ENCODE data around the gene CDK6. TPM values are rescaled to one million over a fixed set of nuclear protein-coding genes. Genes with fewer than 3 reads are reported as not detected.
"Not testable (repeated sequence)": the region's sequence is repeated elsewhere in the genome, so short reads cannot be mapped to it uniquely, and the experiment has no call there.

CDK6 gene
- total RNA-seq, 4 donors from 2014 or later = 58.1 to 79.1 (median 68.3) TPM

DNA sequence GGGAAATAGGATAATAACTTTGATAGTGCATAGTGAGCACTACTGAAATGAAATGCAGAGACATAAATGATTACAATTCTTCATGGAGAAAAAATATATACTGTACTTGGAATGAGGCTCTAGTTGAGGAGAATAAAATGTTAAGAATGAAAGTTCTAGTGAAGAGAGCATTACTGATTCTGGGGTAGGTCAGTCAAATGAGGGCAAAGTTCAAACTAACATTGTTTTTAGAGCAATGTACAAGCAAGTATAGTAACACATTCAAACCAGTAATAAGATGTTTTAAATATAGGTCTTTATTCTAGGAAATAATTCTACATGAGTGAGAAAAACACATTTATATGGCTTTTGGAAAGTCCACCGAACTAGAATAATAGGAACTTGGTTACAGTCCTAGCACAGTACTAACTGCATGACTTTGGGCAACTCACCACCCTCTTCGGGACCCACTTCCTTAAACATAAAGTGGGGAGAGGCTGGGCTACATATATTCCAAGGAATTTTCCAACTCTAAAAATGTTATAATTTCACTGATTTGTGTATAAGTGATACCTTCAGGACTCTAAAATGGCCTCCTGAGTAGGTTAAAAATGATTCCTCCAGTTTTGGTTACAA lies 86.4 kb downstream of the CDK6 start:
- H3K27me3 ChIP-seq = no peaks in the 10 kb centered on the region
- H3K4me1 ChIP-seq = peaks cover 13% of the 10 kb centered on the region
- H3K9me3 ChIP-seq = no peaks in the 10 kb centered on the region
- TF ChIP-seq POLR2AphosphoS5 (IDR thresholded peaks at IDR 0.05) (no peak), EP300 (IDR thresholded peaks at IDR 0.05) (no peak), POLR2A (IDR thresholded peaks at IDR 0.05) (no peak)
- TF ChIP-seq, protein P1, sequence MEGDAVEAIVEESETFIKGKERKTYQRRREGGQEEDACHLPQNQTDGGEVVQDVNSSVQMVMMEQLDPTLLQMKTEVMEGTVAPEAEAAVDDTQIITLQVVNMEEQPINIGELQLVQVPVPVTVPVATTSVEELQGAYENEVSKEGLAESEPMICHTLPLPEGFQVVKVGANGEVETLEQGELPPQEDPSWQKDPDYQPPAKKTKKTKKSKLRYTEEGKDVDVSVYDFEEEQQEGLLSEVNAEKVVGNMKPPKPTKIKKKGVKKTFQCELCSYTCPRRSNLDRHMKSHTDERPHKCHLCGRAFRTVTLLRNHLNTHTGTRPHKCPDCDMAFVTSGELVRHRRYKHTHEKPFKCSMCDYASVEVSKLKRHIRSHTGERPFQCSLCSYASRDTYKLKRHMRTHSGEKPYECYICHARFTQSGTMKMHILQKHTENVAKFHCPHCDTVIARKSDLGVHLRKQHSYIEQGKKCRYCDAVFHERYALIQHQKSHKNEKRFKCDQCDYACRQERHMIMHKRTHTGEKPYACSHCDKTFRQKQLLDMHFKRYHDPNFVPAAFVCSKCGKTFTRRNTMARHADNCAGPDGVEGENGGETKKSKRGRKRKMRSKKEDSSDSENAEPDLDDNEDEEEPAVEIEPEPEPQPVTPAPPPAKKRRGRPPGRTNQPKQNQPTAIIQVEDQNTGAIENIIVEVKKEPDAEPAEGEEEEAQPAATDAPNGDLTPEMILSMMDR (IDR thresholded peaks at IDR 0.05) = no peak
- H3K36me3 ChIP-seq = no peaks in the 10 kb centered on the region
- H3K27ac ChIP-seq = no peak overlapping the region
- WGBS = 80% methylated on average over 2 of the region's 2 CpGs
- H3K4me3 ChIP-seq = no peak overlapping the region
- no peak for DNase-seq (ENCODE audit: low spot score in 2 of 2)

DNA sequence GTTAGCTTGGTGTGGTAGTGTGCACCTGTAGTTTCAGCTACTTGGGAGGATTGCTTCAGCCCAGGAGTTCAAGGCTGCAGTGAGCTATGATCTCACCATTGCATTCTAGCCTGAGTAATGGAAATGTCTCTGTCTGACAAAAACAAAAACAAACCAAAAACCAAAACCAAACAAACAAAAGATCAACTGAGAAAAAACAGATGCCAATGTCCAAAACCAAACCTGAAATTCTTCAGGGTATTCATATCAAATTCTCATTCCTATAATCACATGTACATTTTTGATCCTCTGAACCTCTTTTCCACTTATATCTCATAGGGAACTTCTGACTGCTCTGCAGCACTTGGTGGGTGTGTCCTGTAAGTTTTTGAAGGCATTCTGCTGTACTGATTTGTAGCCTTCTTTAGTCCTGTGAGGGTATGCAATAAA lies 87.0 kb downstream of the CDK6 start:
- Histone ChIP-seq H3K36me3 (no peaks in the 10 kb centered on the region), H3K4me1 (peaks cover 9% of the 10 kb centered on the region), H3K9me3 (no peaks in the 10 kb centered on the region), H3K27me3 (no peaks in the 10 kb centered on the region), H3K4me3 (no peak overlapping the region), H3K27ac (no peak overlapping the region)
- no peak for DNase-seq (ENCODE audit: low spot score in 2 of 2)
- no peak for TF ChIP-seq POLR2A (IDR thresholded peaks at IDR 0.05)
- no peak for TF ChIP-seq POLR2AphosphoS5 (IDR thresholded peaks at IDR 0.05)
- TF ChIP-seq EP300 (IDR thresholded peaks at IDR 0.05) = no peak
- TF ChIP-seq, protein P1 (IDR thresholded peaks at IDR 0.05) = no peak

DNA sequence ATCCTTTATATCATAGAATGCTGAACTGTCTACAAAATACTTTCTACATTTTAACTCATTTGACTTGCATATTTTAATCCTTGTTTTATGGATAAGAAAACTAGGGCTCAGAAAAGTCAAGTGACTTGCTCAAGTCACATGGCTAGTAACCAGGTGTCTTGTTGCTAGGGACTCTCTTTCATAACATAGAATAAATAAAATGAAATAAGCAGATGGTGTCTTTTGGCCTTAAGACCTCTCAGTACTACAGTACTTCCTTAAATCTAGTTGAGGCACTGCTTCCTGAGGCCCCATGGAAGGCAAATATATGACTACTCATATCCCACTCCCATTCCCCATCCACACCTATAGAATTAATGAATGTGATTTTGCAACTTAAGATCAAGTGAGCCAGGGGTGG lies 87.9 kb downstream of the CDK6 start:
- TF ChIP-seq EP300 (IDR thresholded peaks at IDR 0.05) (no peak), POLR2A (IDR thresholded peaks at IDR 0.05) (no peak), POLR2AphosphoS5 (IDR thresholded peaks at IDR 0.05) (no peak)
- TF ChIP-seq, protein P1 (IDR thresholded peaks at IDR 0.05) = no peak
- H3K9me3 ChIP-seq = no peaks in the 10 kb centered on the region
- H3K36me3 ChIP-seq = no peaks in the 10 kb centered on the region
- H3K4me1 ChIP-seq = peaks cover 9% of the 10 kb centered on the region
- H3K4me3 ChIP-seq = no peak overlapping the region
- no peaks in the 10 kb centered on the region for H3K27me3 ChIP-seq
- H3K27ac ChIP-seq = no peak overlapping the region
- DNase-seq (ENCODE audit: low spot score in 2 of 2) = no peak

DNA sequence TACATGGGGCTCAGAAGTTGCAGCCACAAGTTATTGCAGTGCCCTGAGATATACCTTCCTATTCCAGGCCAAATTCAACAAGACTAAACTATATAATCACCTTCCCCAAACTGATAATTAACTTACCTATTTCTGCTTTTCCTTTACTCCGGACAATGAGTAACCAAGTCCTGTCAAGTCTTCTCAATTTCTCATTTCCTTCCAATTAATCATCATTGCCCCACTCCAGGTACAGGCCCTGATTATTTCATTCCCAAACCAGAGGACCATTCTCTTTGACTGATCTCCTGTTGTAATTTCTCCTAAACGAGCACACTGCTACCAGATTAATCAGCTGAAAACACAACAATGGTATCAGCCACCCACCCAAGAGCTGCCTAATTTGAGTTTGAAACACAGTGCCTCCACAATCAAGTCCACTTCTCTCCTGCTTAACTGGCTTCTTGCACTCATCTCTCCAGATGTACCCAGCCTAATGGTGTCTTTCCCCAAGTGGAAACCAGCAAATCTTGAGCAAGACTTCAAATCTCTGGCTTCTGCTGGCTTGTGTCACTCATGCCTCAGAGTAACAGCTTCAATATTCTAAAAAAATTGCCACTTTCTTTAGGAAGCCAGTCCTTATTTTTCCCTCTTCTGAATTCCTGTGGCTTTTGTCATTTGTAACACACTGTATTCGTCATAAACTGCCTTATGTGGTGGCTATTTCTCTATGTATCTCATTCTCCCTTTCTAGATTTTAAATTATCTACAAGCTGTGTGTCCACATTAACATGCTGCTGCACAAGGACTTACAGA lies 89.1 kb downstream of the CDK6 start:
- TF ChIP-seq POLR2A (IDR thresholded peaks at IDR 0.05) (no peak), POLR2AphosphoS5 (IDR thresholded peaks at IDR 0.05) (no peak), EP300 (IDR thresholded peaks at IDR 0.05) (no peak)
- TF ChIP-seq, protein P1 (IDR thresholded peaks at IDR 0.05) = no peak
- 69% methylated on average over 3 of the region's 3 CpGs for WGBS
- no peak overlapping the region for H3K4me3 ChIP-seq
- no peak overlapping the region for H3K27ac ChIP-seq
- H3K4me1 ChIP-seq = peaks cover 4% of the 10 kb centered on the region
- no peak for DNase-seq (ENCODE audit: low spot score in 2 of 2)
- H3K9me3 ChIP-seq = no peaks in the 10 kb centered on the region
- no peaks in the 10 kb centered on the region for H3K27me3 ChIP-seq
- H3K36me3 ChIP-seq = no peaks in the 10 kb centered on the region

DNA sequence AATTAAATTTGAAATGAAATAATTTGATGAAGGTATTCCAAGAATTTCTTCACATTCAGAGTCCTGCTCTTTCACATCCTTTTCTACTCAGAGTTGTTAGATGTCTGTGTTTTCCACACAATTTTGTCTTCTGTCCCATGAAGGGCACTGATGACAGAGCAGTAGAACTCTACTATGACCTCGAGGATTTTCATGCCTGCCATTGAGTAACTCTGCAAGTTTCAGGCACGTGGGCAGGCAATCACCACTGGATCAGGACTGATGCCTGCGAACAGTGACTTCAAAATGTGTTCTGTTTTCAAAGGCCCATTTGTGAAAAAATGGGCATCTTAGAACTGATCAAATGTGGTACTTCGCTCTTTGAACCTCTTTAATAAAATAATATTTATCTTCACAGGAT lies 91.1 kb downstream of the CDK6 start:
- TF ChIP-seq POLR2A (IDR thresholded peaks at IDR 0.05) (no peak), POLR2AphosphoS5 (IDR thresholded peaks at IDR 0.05) (no peak), EP300 (IDR thresholded peaks at IDR 0.05) (no peak)
- TF ChIP-seq, protein P1 (IDR thresholded peaks at IDR 0.05) = no peak
- H3K4me3 ChIP-seq = no peak overlapping the region
- H3K4me1 ChIP-seq = no peaks in the 10 kb centered on the region
- H3K27me3 ChIP-seq = no peaks in the 10 kb centered on the region
- no peaks in the 10 kb centered on the region for H3K36me3 ChIP-seq
- WGBS = 97% methylated on average over 4 of the region's 4 CpGs
- DNase-seq (ENCODE audit: low spot score in 2 of 2) = no peak
- no peaks in the 10 kb centered on the region for H3K9me3 ChIP-seq
- no peak overlapping the region for H3K27ac ChIP-seq

DNA sequence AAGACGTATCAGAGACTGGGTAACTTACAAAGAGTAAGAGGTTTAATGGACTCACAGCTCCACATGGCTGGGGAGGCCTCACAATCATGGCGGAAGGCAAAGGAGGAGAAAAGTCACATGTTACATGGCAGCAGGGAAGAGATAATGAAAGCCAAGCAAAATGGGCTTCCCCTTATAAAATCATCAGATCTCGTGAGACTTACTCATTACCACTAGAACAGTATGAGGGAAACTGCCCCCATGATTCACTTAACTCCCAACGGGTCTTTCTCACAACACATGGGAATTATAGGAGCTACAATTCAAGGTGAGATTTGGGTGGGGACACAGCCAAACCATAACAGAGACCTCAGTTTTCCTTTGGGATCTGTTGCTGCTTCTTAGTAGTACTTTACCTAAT lies 92.2 kb downstream of the CDK6 start:
- DNase-seq (ENCODE audit: low spot score in 2 of 2); H3K9me3 ChIP-seq; H3K4me1 ChIP-seq; H3K27ac ChIP-seq; H3K27me3 ChIP-seq; H3K36me3 ChIP-seq; H3K4me3 ChIP-seq: not testable (repeated sequence)
- WGBS = 97% methylated on average over 4 of the region's 4 CpGs
